Measurements from ENCODE around the gene SRSF11. TPM values are rescaled to one million over a fixed set of nuclear protein-coding genes. Genes with fewer than 3 reads are reported as not detected.

Gene SRSF11
- total RNA-seq, 1 experiment from 2014 or later, result 145 TPM

GRCh38 chr1:70264839-70265238 is 43.7 kb downstream of the SRSF11 start:
- TF ChIP-seq TCF7L2 (IDR thresholded peaks at IDR 0.05; ENCODE audit: low read depth, low read length) (no peak), SIN3A (IDR thresholded peaks at IDR 0.05; ENCODE audit: borderline replicate concordance, insufficient read depth, low read depth, low read length) (no peak), POLR2AphosphoS5 (IDR thresholded peaks at IDR 0.05; ENCODE audit: low read depth, low read length) (no peak)
- TF ChIP-seq, protein P1, sequence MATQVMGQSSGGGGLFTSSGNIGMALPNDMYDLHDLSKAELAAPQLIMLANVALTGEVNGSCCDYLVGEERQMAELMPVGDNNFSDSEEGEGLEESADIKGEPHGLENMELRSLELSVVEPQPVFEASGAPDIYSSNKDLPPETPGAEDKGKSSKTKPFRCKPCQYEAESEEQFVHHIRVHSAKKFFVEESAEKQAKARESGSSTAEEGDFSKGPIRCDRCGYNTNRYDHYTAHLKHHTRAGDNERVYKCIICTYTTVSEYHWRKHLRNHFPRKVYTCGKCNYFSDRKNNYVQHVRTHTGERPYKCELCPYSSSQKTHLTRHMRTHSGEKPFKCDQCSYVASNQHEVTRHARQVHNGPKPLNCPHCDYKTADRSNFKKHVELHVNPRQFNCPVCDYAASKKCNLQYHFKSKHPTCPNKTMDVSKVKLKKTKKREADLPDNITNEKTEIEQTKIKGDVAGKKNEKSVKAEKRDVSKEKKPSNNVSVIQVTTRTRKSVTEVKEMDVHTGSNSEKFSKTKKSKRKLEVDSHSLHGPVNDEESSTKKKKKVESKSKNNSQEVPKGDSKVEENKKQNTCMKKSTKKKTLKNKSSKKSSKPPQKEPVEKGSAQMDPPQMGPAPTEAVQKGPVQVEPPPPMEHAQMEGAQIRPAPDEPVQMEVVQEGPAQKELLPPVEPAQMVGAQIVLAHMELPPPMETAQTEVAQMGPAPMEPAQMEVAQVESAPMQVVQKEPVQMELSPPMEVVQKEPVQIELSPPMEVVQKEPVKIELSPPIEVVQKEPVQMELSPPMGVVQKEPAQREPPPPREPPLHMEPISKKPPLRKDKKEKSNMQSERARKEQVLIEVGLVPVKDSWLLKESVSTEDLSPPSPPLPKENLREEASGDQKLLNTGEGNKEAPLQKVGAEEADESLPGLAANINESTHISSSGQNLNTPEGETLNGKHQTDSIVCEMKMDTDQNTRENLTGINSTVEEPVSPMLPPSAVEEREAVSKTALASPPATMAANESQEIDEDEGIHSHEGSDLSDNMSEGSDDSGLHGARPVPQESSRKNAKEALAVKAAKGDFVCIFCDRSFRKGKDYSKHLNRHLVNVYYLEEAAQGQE (IDR thresholded peaks at IDR 0.05; ENCODE audit: insufficient read depth in 1 of 2, low read depth in 2 of 2, low read length in 1 of 2), result no peak
- TF ChIP-seq, protein P2, sequence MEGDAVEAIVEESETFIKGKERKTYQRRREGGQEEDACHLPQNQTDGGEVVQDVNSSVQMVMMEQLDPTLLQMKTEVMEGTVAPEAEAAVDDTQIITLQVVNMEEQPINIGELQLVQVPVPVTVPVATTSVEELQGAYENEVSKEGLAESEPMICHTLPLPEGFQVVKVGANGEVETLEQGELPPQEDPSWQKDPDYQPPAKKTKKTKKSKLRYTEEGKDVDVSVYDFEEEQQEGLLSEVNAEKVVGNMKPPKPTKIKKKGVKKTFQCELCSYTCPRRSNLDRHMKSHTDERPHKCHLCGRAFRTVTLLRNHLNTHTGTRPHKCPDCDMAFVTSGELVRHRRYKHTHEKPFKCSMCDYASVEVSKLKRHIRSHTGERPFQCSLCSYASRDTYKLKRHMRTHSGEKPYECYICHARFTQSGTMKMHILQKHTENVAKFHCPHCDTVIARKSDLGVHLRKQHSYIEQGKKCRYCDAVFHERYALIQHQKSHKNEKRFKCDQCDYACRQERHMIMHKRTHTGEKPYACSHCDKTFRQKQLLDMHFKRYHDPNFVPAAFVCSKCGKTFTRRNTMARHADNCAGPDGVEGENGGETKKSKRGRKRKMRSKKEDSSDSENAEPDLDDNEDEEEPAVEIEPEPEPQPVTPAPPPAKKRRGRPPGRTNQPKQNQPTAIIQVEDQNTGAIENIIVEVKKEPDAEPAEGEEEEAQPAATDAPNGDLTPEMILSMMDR (IDR thresholded peaks at IDR 0.05), result no peak
- ChIA-PET POLR2A (interaction anchor here (0.6 kb wide), 1 partner anchor 723 kb away, joined by 7 read pairs; no protein-coding TSS in a partner anchor), CTCF (no interaction called here)
- Histone ChIP-seq H3K36me3 (ENCODE audit: control insufficient read depth, insufficient read depth, low read length) (peaks cover 8% of the 10 kb centered on the region; the same call in 1 of the 2 replicates), H3K4me1 (ENCODE audit: control insufficient read depth, insufficient read depth, low read length) (no peaks in the 10 kb centered on the region), H3K27ac (ENCODE audit: low read length) (no peak overlapping the region), H3K9me3 (ENCODE audit: control insufficient read depth, insufficient read depth, low read depth, low read length) (no peaks in the 10 kb centered on the region), H3K27me3 (ENCODE audit: control insufficient read depth, insufficient read depth, low read length) (no peaks in the 10 kb centered on the region), H3K4me3 (ENCODE audit: low read depth in 2 of 2, low read length in 2 of 2) (no peak overlapping the region)
- in situ Hi-C loops (cut with HindIII; ENCODE audit: low pct_unique_long_range_greater_than_20kb, low sequenced_read_pairs) (no loop called here), intact Hi-C loops (cut with micrococcal nuclease; ENCODE audit: unreplicated experiment) (no loop called here)
- BruUV-seq (replicated peaks), result no TSS peak
- DNase-seq (ENCODE audit: low read depth, low spot score), result no peak
- ATAC-seq, result no peak

- POLR2A ChIA-PET, result no interaction called here
- Histone ChIP-seq H3K4me3 (ENCODE audit: low read depth in 2 of 2, low read length in 2 of 2) (no peak overlapping the region), H3K27me3 (ENCODE audit: control insufficient read depth, insufficient read depth, low read length) (no peaks in the 10 kb centered on the region), H3K36me3 (ENCODE audit: control insufficient read depth, insufficient read depth, low read length) (peaks cover 8% of the 10 kb centered on the region; the same call in 1 of the 2 replicates), H3K4me1 (ENCODE audit: control insufficient read depth, insufficient read depth, low read length) (no peaks in the 10 kb centered on the region), H3K9me3 (ENCODE audit: control insufficient read depth, insufficient read depth, low read depth, low read length) (no peaks in the 10 kb centered on the region), H3K27ac (ENCODE audit: low read length) (no peak overlapping the region)
- BruUV-seq (replicated peaks), result no TSS peak
- CTCF ChIA-PET, result no interaction called here
- DNase-seq (ENCODE audit: low read depth, low spot score), result no peak
- ATAC-seq, result no peak
- TF ChIP-seq, protein P1 (IDR thresholded peaks at IDR 0.05; ENCODE audit: insufficient read depth in 1 of 2, low read depth in 2 of 2, low read length in 1 of 2), result no peak
- TF ChIP-seq TCF7L2 (IDR thresholded peaks at IDR 0.05; ENCODE audit: low read depth, low read length) (no peak), SIN3A (IDR thresholded peaks at IDR 0.05; ENCODE audit: borderline replicate concordance, insufficient read depth, low read depth, low read length) (no peak), POLR2AphosphoS5 (IDR thresholded peaks at IDR 0.05; ENCODE audit: low read depth, low read length) (no peak)
- TF ChIP-seq, protein P2 (IDR thresholded peaks at IDR 0.05), result no peak
- intact Hi-C loops (cut with micrococcal nuclease; ENCODE audit: unreplicated experiment) (no loop called here), in situ Hi-C loops (cut with HindIII; ENCODE audit: low pct_unique_long_range_greater_than_20kb, low sequenced_read_pairs) (no loop called here)
Observed at GRCh38 chr1:70265946-70266345, 44.8 kb downstream of the SRSF11 start.
